Measurements from ENCODE around the gene COQ8A. TPM values are rescaled to one million over a fixed set of nuclear protein-coding genes. Genes with fewer than 3 reads are reported as not detected.

COQ8A gene
- total and polyA plus RNA-seq, 10 of the 15 experiments (the other 5 are each of a cell fraction or from before 2014, with no cell fraction given) = 0.72 to 24.8 (median 12.1) TPM

DNA sequence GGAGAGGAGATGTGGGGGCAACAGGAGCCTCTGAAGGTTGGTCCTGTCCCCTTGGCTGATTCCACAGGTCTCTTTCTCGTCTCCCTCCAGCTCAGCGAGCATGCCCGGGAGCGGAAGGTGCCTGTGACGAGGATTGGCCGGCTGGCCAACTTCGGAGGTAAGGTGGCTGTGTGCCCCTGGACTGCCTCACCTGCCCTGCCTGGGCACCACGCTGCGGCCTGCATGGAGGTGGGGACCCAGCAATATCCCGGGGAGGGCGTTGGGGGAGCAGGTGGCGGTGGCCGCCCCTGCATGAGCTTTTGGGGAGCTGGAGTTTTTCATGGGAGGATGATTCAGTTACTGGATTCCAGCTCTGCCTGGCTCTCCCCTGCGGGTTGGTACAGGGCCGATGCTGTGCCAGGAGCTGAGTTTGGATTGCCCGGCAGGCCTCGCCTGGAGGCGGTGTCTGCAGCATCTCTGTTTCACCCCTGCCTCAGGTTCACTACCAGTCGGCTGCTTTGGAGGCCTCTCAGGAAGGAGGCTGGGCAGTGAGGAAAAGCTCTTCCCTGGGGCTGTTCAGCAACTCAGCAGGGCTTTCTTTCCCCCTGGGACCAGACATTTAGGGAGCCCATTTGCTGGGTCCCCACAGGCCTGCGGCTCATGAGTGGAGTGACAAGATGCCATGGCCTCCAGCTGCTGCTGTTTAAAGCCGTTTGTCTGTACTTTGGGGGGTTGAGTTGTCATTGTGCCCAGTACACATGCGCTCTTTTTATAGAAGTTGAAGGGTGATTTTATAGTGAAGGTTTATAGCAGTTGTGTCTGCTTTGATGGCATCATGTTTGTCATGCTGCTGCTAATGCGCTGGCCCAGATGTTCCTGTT, 25.7 kb downstream of the COQ8A start (continued):
- TF ChIP-seq ASH2L (IDR thresholded peaks at IDR 0.05; ENCODE audit: borderline replicate concordance, low read depth) (no peak), KAT2A (conservative IDR thresholded peaks at IDR 0.05; ENCODE audit: control insufficient read depth, low read depth, low read length) (no peak), IKZF1 (conservative IDR thresholded peaks at IDR 0.05) (no peak), FOXM1 (IDR thresholded peaks at IDR 0.05; ENCODE audit: low read depth, low read length) (no peak), BCL11A (IDR thresholded peaks at IDR 0.05; ENCODE audit: low read depth, low read length) (no peak)
- TF ChIP-seq, protein P1, sequence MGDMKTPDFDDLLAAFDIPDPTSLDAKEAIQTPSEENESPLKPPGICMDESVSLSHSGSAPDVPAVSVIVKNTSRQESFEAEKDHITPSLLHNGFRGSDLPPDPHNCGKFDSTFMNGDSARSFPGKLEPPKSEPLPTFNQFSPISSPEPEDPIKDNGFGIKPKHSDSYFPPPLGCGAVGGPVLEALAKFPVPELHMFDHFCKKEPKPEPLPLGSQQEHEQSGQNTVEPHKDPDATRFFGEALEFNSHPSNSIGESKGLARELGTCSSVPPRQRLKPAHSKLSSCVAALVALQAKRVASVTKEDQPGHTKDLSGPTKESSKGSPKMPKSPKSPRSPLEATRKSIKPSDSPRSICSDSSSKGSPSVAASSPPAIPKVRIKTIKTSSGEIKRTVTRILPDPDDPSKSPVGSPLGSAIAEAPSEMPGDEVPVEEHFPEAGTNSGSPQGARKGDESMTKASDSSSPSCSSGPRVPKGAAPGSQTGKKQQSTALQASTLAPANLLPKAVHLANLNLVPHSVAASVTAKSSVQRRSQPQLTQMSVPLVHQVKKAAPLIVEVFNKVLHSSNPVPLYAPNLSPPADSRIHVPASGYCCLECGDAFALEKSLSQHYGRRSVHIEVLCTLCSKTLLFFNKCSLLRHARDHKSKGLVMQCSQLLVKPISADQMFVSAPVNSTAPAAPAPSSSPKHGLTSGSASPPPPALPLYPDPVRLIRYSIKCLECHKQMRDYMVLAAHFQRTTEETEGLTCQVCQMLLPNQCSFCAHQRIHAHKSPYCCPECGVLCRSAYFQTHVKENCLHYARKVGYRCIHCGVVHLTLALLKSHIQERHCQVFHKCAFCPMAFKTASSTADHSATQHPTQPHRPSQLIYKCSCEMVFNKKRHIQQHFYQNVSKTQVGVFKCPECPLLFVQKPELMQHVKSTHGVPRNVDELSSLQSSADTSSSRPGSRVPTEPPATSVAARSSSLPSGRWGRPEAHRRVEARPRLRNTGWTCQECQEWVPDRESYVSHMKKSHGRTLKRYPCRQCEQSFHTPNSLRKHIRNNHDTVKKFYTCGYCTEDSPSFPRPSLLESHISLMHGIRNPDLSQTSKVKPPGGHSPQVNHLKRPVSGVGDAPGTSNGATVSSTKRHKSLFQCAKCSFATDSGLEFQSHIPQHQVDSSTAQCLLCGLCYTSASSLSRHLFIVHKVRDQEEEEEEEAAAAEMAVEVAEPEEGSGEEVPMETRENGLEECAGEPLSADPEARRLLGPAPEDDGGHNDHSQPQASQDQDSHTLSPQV (IDR thresholded peaks at IDR 0.05) = no peak

GRCh38 chr1:226966683-226967082, 26.6 kb downstream of the COQ8A start:
- CTCF ChIA-PET = no interaction called here
- TF ChIP-seq NFYA (IDR thresholded peaks at IDR 0.05; ENCODE audit: borderline replicate concordance, low read depth, low read length) (no peak), REST (IDR thresholded peaks at IDR 0.05; ENCODE audit: low read depth, low read length) (peak; percentile 29; the same call in 1 of the 2 replicates)
- RAD21 ChIA-PET (ENCODE audit: unreplicated experiment) = no interaction called here
- H3K4me2 ChIP-seq (ENCODE audit: control insufficient read depth, insufficient read depth) = no peak overlapping the region
- WGBS (ENCODE audit: insufficient coverage, insufficient replicate concordance, low lambda C conversion rate, missing lambda C conversion rate) = 99% methylated on average over 4 of the region's 4 CpGs
- in situ Hi-C loops (cut with MboI) (no loop called here), intact Hi-C loops (cut with micrococcal nuclease; ENCODE audit: unreplicated experiment) (no loop called here)
- SMC1A ChIA-PET (ENCODE audit: uncharacterized antibody, unreplicated experiment) = interaction anchor here (1.1 kb wide), 1 partner anchor 29 kb away, joined by 3 read pairs; no protein-coding TSS in a partner anchor
- no peak for DNase-seq (ENCODE audit: low read depth, low spot score)
- FAIRE-seq = no peak
- no TSS peak for BruUV-seq (replicated peaks)
- no peak overlapping the region for H2AFZ ChIP-seq (ENCODE audit: control insufficient read depth, low read depth, low read length)
- POLR2A ChIA-PET = no interaction called here
- no peaks in the 10 kb centered on the region for H3K27me3 ChIP-seq (replicated peaks in 1 of 2; ENCODE audit: control insufficient read depth in 2 of 2, insufficient read depth in 2 of 2, low read length in 1 of 2)
- no peaks in the 10 kb centered on the region; the same call in 1 of the 2 replicates for H3K4me1 ChIP-seq (ENCODE audit: control insufficient read depth, insufficient read depth, low read length)
- no peak overlapping the region for H3K9ac ChIP-seq (ENCODE audit: control insufficient read depth, insufficient read depth, low read length)
- H3K27ac ChIP-seq (ENCODE audit: control insufficient read depth, insufficient read depth) = no peak overlapping the region
- H3K36me3 ChIP-seq (ENCODE audit: control insufficient read depth in 2 of 2, insufficient read depth in 2 of 2, low read length in 1 of 2) = peaks cover 0 to 6% of the 10 kb centered on the region in 2 experiments; a peak in 2 of 4 replicates
- H4K20me1 ChIP-seq (ENCODE audit: control insufficient read depth, insufficient read depth) = no peaks in the 10 kb centered on the region; the same call in 1 of the 2 replicates
- no peak for ATAC-seq
- H3K79me2 ChIP-seq (ENCODE audit: control insufficient read depth, insufficient read depth, low read length) = no peaks in the 10 kb centered on the region
- no peak overlapping the region for H3K4me3 ChIP-seq
- H3K9me3 ChIP-seq (replicated peaks; ENCODE audit: control insufficient read depth, insufficient read depth, low read length) = peaks cover 1% of the 10 kb centered on the region; the same call in 2 of the 3 replicates

Measured in GM12878 (cell line).